Panc1 (cell line): ENCODE results near the gene ATG13. TPM values are rescaled to one million over a fixed set of nuclear protein-coding genes. Genes with fewer than 3 reads are reported as not detected.
A peak's percentile ranks its signal among the peaks of the same experiment; 100 is the strongest.

Experiments
- ATAC-seq: fragments of 200-7000 bp; cut with Tn5 transposase; 2 replicates; pipeline ENCODE4 v1.9.1; 2020; ENCODE audit warnings: mild to moderate bottlenecking, moderate library complexity
- BruUV-seq: library from RNA; stranded (reverse); fragments of 400-500 nt; replicated peaks from 2 replicates; lab custom pipeline; 2021; lab: Mats Ljungman, UMichigan
- CTCF ChIA-PET: fragments of 300-600 bp; sonication (Branson Sonifier 250); formaldehyde crosslinking; loops from one replicate; lab custom pipeline; 2022; ENCODE audit warnings: antibody characterized with exemption; lab: Charles Lee
- POLR2A ChIA-PET: fragments of 300-600 bp; sonication (Branson Sonifier 250); formaldehyde crosslinking; loops from one replicate; lab custom pipeline; 2022; ENCODE audit warnings: antibody characterized with exemption; lab: Charles Lee
- DNase-seq: peaks from one replicate; pipeline ENCODE4 v3.0.0-alpha.2; 2010; ENCODE audit warnings: low read depth, low spot score
- H3K27ac ChIP-seq: 2 replicates; pipeline ENCODE4 v1.5.1; 2011; ENCODE audit warnings: mild to moderate bottlenecking, low read length, inconsistent platforms
- H3K27me3 ChIP-seq: fragments of 200-500 bp; sonication (Bioruptor generic); 2 replicates; pipeline ENCODE4 v1.6.0; 2014; ENCODE audit warnings: low read length, inconsistent platforms; ENCODE audit not compliant: control insufficient read depth, insufficient read depth
- H3K36me3 ChIP-seq: fragments of 200-500 bp; sonication (Bioruptor generic); 2 replicates; pipeline ENCODE4 v1.5.1; 2014; ENCODE audit warnings: inconsistent platforms, mild to moderate bottlenecking, low read length, moderate library complexity; ENCODE audit not compliant: control insufficient read depth, insufficient read depth
- H3K4me1 ChIP-seq: 2 replicates; pipeline ENCODE4 v1.5.1; 2011; ENCODE audit warnings: inconsistent platforms, mild to moderate bottlenecking, low read length, moderate library complexity; ENCODE audit not compliant: control insufficient read depth, insufficient read depth
- H3K4me3 ChIP-seq, 2 experiments: 2 replicates each; pipeline ENCODE4 v1.5.1; 2011 to 2012; ENCODE audit warnings: low read depth in 2 of 2, low read length in 2 of 2, mild to moderate bottlenecking in 2 of 2, inconsistent platforms in 1 of 2, moderate library complexity in 1 of 2
- H3K9me3 ChIP-seq: fragments of 200-500 bp; sonication (Bioruptor generic); 2 replicates; pipeline ENCODE4 v1.5.1; 2014; ENCODE audit warnings: low read depth, mild to moderate bottlenecking, inconsistent platforms, low read length, moderate library complexity; ENCODE audit not compliant: control insufficient read depth, insufficient read depth
- CTCF ChIP-seq: fragments of 450-650 bp; IDR thresholded peaks from 2 replicates; pipeline ENCODE4 v1.5.1; 2017; ENCODE audit warnings: mild to moderate bottlenecking
- POLR2AphosphoS5 ChIP-seq: IDR thresholded peaks from 2 replicates; pipeline ENCODE4 v1.6.1; 2012; ENCODE audit warnings: mild to moderate bottlenecking, low read depth, low read length, moderate library complexity
- REST ChIP-seq, 2 experiments: IDR thresholded peaks; 2 replicates each; pipeline ENCODE4 v1.6.1; 2011 to 2012; ENCODE audit warnings: low read depth in 2 of 2, control low read depth in 1 of 2, low read length in 1 of 2, mild to moderate bottlenecking in 1 of 2, moderate library complexity in 1 of 2; ENCODE audit not compliant: insufficient read depth in 1 of 2
- SIN3A ChIP-seq: IDR thresholded peaks from 2 replicates; pipeline ENCODE4 v1.6.1; 2012; ENCODE audit warnings: low read depth, mild to moderate bottlenecking, low read length, moderate library complexity, borderline replicate concordance; ENCODE audit not compliant: insufficient read depth
- TCF7L2 ChIP-seq: IDR thresholded peaks from 2 replicates; pipeline ENCODE4 v1.6.1; 2011; ENCODE audit warnings: mild to moderate bottlenecking, low read depth, low read length, inconsistent platforms
- in situ Hi-C: cut with HindIII; loops from 2 replicates; pipeline ENCODE4 v1.10.0; 2016; ENCODE audit warnings: low sequenced_read_pairs, low pct_unique_long_range_greater_than_20kb
- intact Hi-C: fragments of 100-400 bp; cut with micrococcal nuclease; formaldehyde crosslinking; loops from one replicate; pipeline ENCODE4 v1.10.0; 2022; ENCODE audit not compliant: unreplicated experiment
- total RNA-seq: library from RNA; stranded (reverse); gene quantifications from one replicate; pipeline ENCODE4 v1.2.1, GENCODE V29; 2021; ENCODE audit not compliant: unreplicated experiment

The ATG13 gene
- total RNA-seq, 1 experiment from 2014 or later, result 57.9 TPM

- Histone ChIP-seq H3K27me3 (no peaks in the 10 kb centered on the region), H3K9me3 (no peaks in the 10 kb centered on the region), H3K4me1 (no peaks in the 10 kb centered on the region), H3K36me3 (peaks cover 3% of the 10 kb centered on the region), H3K4me3 (no peak overlapping the region), H3K27ac (no peak overlapping the region)
- DNase-seq, result no peak
- POLR2A ChIA-PET, result no interaction called here
- TF ChIP-seq SIN3A (no peak), CTCF (no peak), POLR2AphosphoS5 (no peak), TCF7L2 (no peak), REST (IDR thresholded peaks at IDR 0.05; ENCODE audit: insufficient read depth in 1 of 2, low read depth in 2 of 2, low read length in 1 of 2) (no peak)
- in situ Hi-C loops, result no loop called here
- ATAC-seq, result no peak
- TSS peak; percentile 48 for BruUV-seq
- intact Hi-C loops, result no loop called here
- CTCF ChIA-PET, result interaction anchor here (0.5 to 0.6 kb wide), 2 partner anchors 245 to 265 kb away, joined by 4 to 6 read pairs; no protein-coding TSS in a partner anchor
These were observed 42.6 kb downstream of the ATG13 start for GRCh38 chr11:46659908-46660307.

- in situ Hi-C loops (no loop called here), intact Hi-C loops (no loop called here)
- ChIA-PET POLR2A (no interaction called here), CTCF (no interaction called here)
- no peak for DNase-seq
- Histone ChIP-seq H3K27ac (no peak overlapping the region), H3K9me3 (no peaks in the 10 kb centered on the region), H3K4me3 (no peak overlapping the region), H3K36me3 (peaks cover 3% of the 10 kb centered on the region), H3K4me1 (no peaks in the 10 kb centered on the region), H3K27me3 (no peaks in the 10 kb centered on the region)
- TF ChIP-seq POLR2AphosphoS5 (no peak), CTCF (no peak), SIN3A (no peak), TCF7L2 (no peak), REST (IDR thresholded peaks at IDR 0.05; ENCODE audit: insufficient read depth in 1 of 2, low read depth in 2 of 2, low read length in 1 of 2) (no peak)
- BruUV-seq, result no TSS peak
- ATAC-seq, result no peak
These were observed 44.5 kb downstream of the ATG13 start for GRCh38 chr11:46661836-46662235.
